PC-3 (cell line): Measurements from ENCODE around the gene POLA2. TPM values are rescaled to one million over a fixed set of nuclear protein-coding genes. Genes with fewer than 3 reads are reported as not detected.
"Not testable (repeated sequence)": the region's sequence is repeated elsewhere in the genome, so short reads cannot be mapped to it uniquely, and the experiment has no call there.

ENCODE experiments used
- ATAC-seq: fragments of 200-7000 bp; cut with Tn5 transposase; 2 replicates; pipeline ENCODE4 v1.9.1; 2020; ENCODE audit warnings: mild to moderate bottlenecking, moderate library complexity
- BruUV-seq: library from RNA; stranded (reverse); fragments of 400-500 nt; replicated peaks from 2 replicates; lab custom pipeline; 2021; lab: Mats Ljungman, UMichigan
- CTCF ChIA-PET: fragments of 300-600 bp; sonication (Branson Sonifier 250); formaldehyde crosslinking; loops from one replicate; lab custom pipeline; 2022; ENCODE audit warnings: antibody characterized with exemption; lab: Charles Lee
- POLR2A ChIA-PET: fragments of 300-600 bp; sonication (Branson Sonifier 250); formaldehyde crosslinking; loops from one replicate; lab custom pipeline; 2022; ENCODE audit warnings: antibody characterized with exemption; ENCODE audit not compliant: unreplicated experiment; lab: Charles Lee
- DNase-seq: peaks from one replicate; pipeline ENCODE4 v3.0.0-alpha.2; 2015
- H2AFZ ChIP-seq: fragments of 300-600 bp; sonication (generic); 2 replicates; pipeline ENCODE4 v1.6.0; 2016; ENCODE audit warnings: antibody characterized with exemption, low read length
- H3F3A ChIP-seq: fragments of 300-600 bp; sonication (generic); one replicate; pipeline ENCODE4 v1.6.0; 2017; ENCODE audit warnings: antibody characterized with exemption, low read length, control low read depth, mild to moderate bottlenecking; ENCODE audit not compliant: unreplicated experiment
- H3K27ac ChIP-seq: fragments of 300-600 bp; sonication (generic); 2 replicates; pipeline ENCODE4 v1.5.1; 2016; ENCODE audit warnings: mild to moderate bottlenecking, low read length
- H3K27me3 ChIP-seq: fragments of 300-600 bp; sonication (generic); 2 replicates; pipeline ENCODE4 v1.6.1; 2016; ENCODE audit warnings: low read length, mixed read lengths
- H3K36me3 ChIP-seq: fragments of 300-600 bp; sonication (generic); 2 replicates; pipeline ENCODE4 v1.6.1; 2016; ENCODE audit warnings: low read depth, mixed run types, low read length, mixed read lengths
- H3K4me1 ChIP-seq: fragments of 300-600 bp; sonication (generic); 2 replicates; pipeline ENCODE4 v1.5.1; 2016; ENCODE audit warnings: low read length; ENCODE audit not compliant: insufficient read depth
- H3K4me2 ChIP-seq: fragments of 300-600 bp; sonication (generic); 2 replicates; pipeline ENCODE4 v1.6.0; 2016; ENCODE audit warnings: low read length
- H3K4me3 ChIP-seq: fragments of 300-600 bp; sonication (generic); 2 replicates; pipeline ENCODE4 v1.5.1; 2016; ENCODE audit warnings: mild to moderate bottlenecking, low read length, mixed read lengths
- H3K79me2 ChIP-seq: fragments of 300-600 bp; sonication (generic); 2 replicates; pipeline ENCODE4 v1.6.1; 2017; ENCODE audit warnings: low read length, mixed read lengths
- H3K9ac ChIP-seq: fragments of 300-600 bp; sonication (generic); 2 replicates; pipeline ENCODE4 v1.6.0; 2016; ENCODE audit warnings: mild to moderate bottlenecking, low read length
- H3K9me2 ChIP-seq: fragments of 300-600 bp; sonication (generic); replicated peaks from 2 replicates; pipeline ENCODE4 v1.6.1; 2016; ENCODE audit warnings: mixed run types, low read length, mixed read lengths
- H3K9me3 ChIP-seq: fragments of 300-600 bp; sonication (generic); 2 replicates; pipeline ENCODE4 v1.6.1; 2016; ENCODE audit warnings: low read length, mixed read lengths
- H4K20me1 ChIP-seq: fragments of 300-600 bp; sonication (generic); 2 replicates; pipeline ENCODE4 v1.6.1; 2016; ENCODE audit warnings: low read length, mixed read lengths
- CTCF ChIP-seq: fragments of 300-600 bp; sonication (generic); conservative IDR thresholded peaks from 2 replicates; pipeline ENCODE4 v1.5.1; 2017; ENCODE audit warnings: antibody characterized with exemption, low read depth, mild to moderate bottlenecking, low read length
- EZH2 ChIP-seq: fragments of 300-600 bp; sonication (generic); IDR thresholded peaks from one replicate; pipeline ENCODE4 v1.6.1; 2017; ENCODE audit warnings: antibody characterized with exemption, mild to moderate bottlenecking, low read length; ENCODE audit not compliant: unreplicated experiment
- EZH2phosphoT487 ChIP-seq: fragments of 300-600 bp; sonication (generic); IDR thresholded peaks from 2 replicates; pipeline ENCODE4 v1.6.1; 2018; ENCODE audit warnings: mild to moderate bottlenecking, antibody characterized with exemption, low read length, borderline replicate concordance
- intact Hi-C: fragments of 100-400 bp; cut with micrococcal nuclease; formaldehyde crosslinking; loops from 2 replicates; pipeline ENCODE4 v1.9.0; 2023
- total RNA-seq: library from RNA; depleted of rRNA; stranded (reverse); fragments of >200 nt; gene quantifications from 2 replicates; pipeline ENCODE4 v1.2.3, GENCODE V29; 2014

POLA2 gene
- total RNA-seq, 1 experiment from 2014 or later = 29.0 TPM

GRCh38 chr11:65246506-65246905 lies 15.3 kb upstream of the POLA2 start:
- Histone ChIP-seq H3K4me3 (no peak overlapping the region), H3K9me2 (no peaks in the 10 kb centered on the region), H3K79me2 (no peaks in the 10 kb centered on the region), H2AFZ (no peak overlapping the region), H3K4me1 (no peaks in the 10 kb centered on the region), H3K9me3 (no peaks in the 10 kb centered on the region), H3K36me3 (no peaks in the 10 kb centered on the region), H3F3A (no peaks in the 10 kb centered on the region), H3K9ac (no peak overlapping the region), H3K27me3 (no peaks in the 10 kb centered on the region), H3K27ac (no peak overlapping the region), H4K20me1 (no peaks in the 10 kb centered on the region), H3K4me2 (no peak overlapping the region)
- ATAC-seq = no peak
- BruUV-seq = no TSS peak
- no peak for TF ChIP-seq CTCF
- no peak for TF ChIP-seq EZH2phosphoT487
- TF ChIP-seq EZH2 = no peak
- intact Hi-C loops = no loop called here
- ChIA-PET CTCF (no interaction called here), POLR2A (interaction anchor here (0.7 kb wide), 1 partner anchor 260 kb away, joined by 10 read pairs; no protein-coding TSS in a partner anchor)
- DNase-seq = no peak

- H3K9me2 ChIP-seq, H3K9ac ChIP-seq, ATAC-seq, H3K27ac ChIP-seq, H3K27me3 ChIP-seq, H3F3A ChIP-seq, DNase-seq, H2AFZ ChIP-seq, H4K20me1 ChIP-seq, H3K4me3 ChIP-seq, intact Hi-C loops, H3K4me1 ChIP-seq, H3K9me3 ChIP-seq, POLR2A ChIA-PET, H3K4me2 ChIP-seq, BruUV-seq, H3K36me3 ChIP-seq, H3K79me2 ChIP-seq: not testable (repeated sequence)
- CTCF ChIA-PET = interaction anchor here (0.6 kb wide), 1 partner anchor 69 kb away, joined by 4 read pairs; no protein-coding TSS in a partner anchor
These were observed 13.5 kb upstream of the POLA2 start for GRCh38 chr11:65248184-65248710.

GRCh38 chr11:65251476-65251875 lies 10.3 kb upstream of the POLA2 start:
- Histone ChIP-seq H3K4me1 (no peaks in the 10 kb centered on the region; the same call in 1 of the 2 replicates), H3K9me3 (no peaks in the 10 kb centered on the region), H4K20me1 (no peaks in the 10 kb centered on the region), H3K27me3 (no peaks in the 10 kb centered on the region), H3F3A (no peaks in the 10 kb centered on the region), H3K4me2 (no peak overlapping the region), H3K36me3 (no peaks in the 10 kb centered on the region), H3K9me2 (no peaks in the 10 kb centered on the region), H3K79me2 (no peaks in the 10 kb centered on the region), H3K4me3 (no peak overlapping the region), H3K27ac (no peak overlapping the region), H3K9ac (no peak overlapping the region), H2AFZ (no peak overlapping the region)
- DNase-seq (peak; percentile 19), ATAC-seq (no peak)
- ChIA-PET POLR2A (no interaction called here), CTCF (no interaction called here)
- no TSS peak for BruUV-seq
- intact Hi-C loops = no loop called here
- TF ChIP-seq EZH2phosphoT487 (no peak), EZH2 (no peak), CTCF (no peak)
